ENCODE data around the gene ZNRF1.

ZNRF1 gene

DNA sequence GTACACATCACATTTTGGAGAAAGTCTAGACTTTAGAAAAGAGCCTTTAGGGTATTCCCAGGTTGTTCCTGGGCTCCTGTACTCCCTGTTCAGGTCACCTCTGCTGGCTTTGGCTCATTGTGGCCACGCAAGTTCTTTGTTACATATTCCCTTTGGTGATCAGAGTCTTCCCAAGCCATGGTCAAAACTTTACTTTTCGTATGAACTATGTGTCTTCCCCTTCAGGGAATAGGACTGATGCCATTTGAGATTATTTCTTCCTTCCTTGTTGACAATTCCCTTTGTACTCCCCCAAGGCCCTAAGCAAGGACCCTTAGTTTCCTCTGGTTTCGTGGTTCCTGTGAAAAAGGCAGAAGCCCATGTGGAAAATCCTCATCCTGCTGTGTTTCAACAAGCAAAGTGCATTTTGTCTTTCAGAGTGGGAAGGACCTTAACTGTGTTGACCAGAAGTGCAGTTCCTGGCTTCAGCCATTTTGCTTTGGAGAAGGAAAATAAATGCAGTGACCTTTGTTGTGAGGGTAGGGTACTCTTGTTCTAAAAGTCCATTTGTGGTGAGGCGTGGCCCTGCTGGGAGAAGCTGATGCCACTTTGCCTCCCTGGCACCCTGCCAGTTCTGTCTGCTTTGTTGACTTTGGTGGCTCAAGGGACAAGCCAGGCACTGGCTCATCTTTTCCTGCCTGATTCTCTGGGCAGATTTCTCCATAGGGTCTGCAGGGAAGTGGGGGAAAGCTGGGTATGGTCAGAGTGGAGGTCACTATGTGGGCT lies 55.1 kb downstream of the ZNRF1 start:
- Histone ChIP-seq H3K36me3 (ENCODE audit: control insufficient read depth in 1 of 2, insufficient read depth in 2 of 2, low read length in 2 of 2) (no peaks in the 10 kb centered on the region), H3K27me3 (ENCODE audit: control insufficient read depth in 1 of 2, insufficient read depth in 2 of 2, low read length in 2 of 2) (no peaks in the 10 kb centered on the region), H3K9me3 (ENCODE audit: control insufficient read depth in 1 of 2, low read length in 2 of 2) (no peaks in the 10 kb centered on the region), H3K9ac (ENCODE audit: low read depth in 1 of 2, low read length in 2 of 2) (peak overlapping the region in 1 of 2 donors; percentile 4), H3K4me3 (ENCODE audit: low read depth in 1 of 2, low read length in 2 of 2) (no peak overlapping the region), H3K4me1 (ENCODE audit: control insufficient read depth in 1 of 2, insufficient read depth in 2 of 2, low read length in 2 of 2) (peaks cover 22 to 25% of the 10 kb centered on the region in 2 donors), H3K27ac (ENCODE audit: low read depth, low read length) (peak overlapping the region; percentile 28)

DNA sequence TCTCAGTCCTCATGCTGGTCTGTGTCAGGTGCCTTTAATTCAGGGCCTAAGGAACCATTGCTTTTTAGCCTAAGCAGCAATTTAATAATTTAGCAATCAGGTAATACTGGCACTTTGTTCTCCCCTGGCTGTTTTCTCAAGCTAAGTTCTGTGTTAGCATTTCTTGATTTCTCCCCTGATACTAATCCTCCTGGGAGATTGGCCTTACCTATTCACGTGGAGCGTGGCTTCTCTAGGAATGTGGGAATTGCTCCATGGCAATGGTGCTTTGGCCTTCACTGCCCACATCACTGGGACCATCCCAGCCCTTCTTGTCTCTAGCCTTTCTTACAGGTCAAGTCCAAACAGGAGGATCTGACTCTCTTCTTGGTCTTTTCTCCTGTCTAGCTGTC lies 55.7 kb downstream of the ZNRF1 start:
- Histone ChIP-seq H3K27ac (ENCODE audit: low read depth, low read length) (no peak overlapping the region), H3K9ac (ENCODE audit: low read depth in 1 of 2, low read length in 2 of 2) (no peak overlapping the region), H3K9me3 (ENCODE audit: control insufficient read depth in 1 of 2, low read length in 2 of 2) (no peaks in the 10 kb centered on the region), H3K4me1 (ENCODE audit: control insufficient read depth in 1 of 2, insufficient read depth in 2 of 2, low read length in 2 of 2) (peaks cover 24 to 25% of the 10 kb centered on the region in 2 donors), H3K4me3 (ENCODE audit: low read depth in 1 of 2, low read length in 2 of 2) (no peak overlapping the region), H3K36me3 (ENCODE audit: control insufficient read depth in 1 of 2, insufficient read depth in 2 of 2, low read length in 2 of 2) (no peaks in the 10 kb centered on the region), H3K27me3 (ENCODE audit: control insufficient read depth in 1 of 2, insufficient read depth in 2 of 2, low read length in 2 of 2) (no peaks in the 10 kb centered on the region)

DNA sequence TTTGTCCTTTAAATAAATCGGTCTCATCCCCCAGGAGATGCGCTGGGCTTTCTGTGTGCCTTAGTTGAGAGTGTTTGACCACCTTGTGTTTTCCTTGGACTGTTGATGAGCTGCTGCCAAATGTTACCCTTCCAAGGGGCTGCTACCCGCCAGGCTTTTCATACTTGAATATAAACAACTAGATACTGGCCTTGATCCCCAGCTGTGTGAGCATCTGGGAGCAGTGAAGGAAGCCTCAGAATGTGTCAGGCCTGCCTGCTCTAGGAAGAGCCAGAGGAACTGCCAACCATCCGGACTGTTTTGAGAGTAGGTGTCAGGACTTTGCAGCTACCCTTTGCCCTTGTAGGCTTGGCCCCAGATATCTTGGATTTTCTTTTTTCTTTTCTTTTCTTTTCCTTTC lies 60.0 kb downstream of the ZNRF1 start:
- Histone ChIP-seq H3K36me3 (ENCODE audit: control insufficient read depth in 1 of 2, insufficient read depth in 2 of 2, low read length in 2 of 2) (no peaks in the 10 kb centered on the region), H3K4me1 (ENCODE audit: control insufficient read depth in 1 of 2, insufficient read depth in 2 of 2, low read length in 2 of 2) (peaks cover 24 to 36% of the 10 kb centered on the region in 2 donors), H3K9ac (ENCODE audit: low read depth in 1 of 2, low read length in 2 of 2) (no peak overlapping the region), H3K4me3 (ENCODE audit: low read depth in 1 of 2, low read length in 2 of 2) (no peak overlapping the region), H3K9me3 (ENCODE audit: control insufficient read depth in 1 of 2, low read length in 2 of 2) (no peaks in the 10 kb centered on the region), H3K27ac (ENCODE audit: low read depth, low read length) (no peak overlapping the region), H3K27me3 (ENCODE audit: control insufficient read depth in 1 of 2, insufficient read depth in 2 of 2, low read length in 2 of 2) (no peaks in the 10 kb centered on the region)

DNA sequence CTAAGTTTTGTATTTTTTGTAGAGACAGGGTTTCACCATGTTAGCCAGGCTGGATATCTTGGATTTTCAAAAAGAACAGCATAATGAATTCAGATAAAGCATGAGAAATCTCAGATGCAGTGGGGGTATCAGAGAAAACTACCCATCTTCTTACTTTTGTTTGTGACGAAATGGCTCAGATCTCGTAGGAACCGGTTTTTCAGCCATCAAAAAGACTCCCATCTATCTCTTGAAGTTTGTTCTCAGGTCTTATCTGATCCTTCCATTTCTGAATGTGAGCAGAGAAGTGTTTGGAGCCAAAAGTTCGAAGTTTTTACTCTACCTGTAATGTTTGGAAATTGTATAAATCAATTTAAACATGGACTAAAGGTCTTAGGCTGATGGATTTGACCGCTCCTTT lies 60.6 kb downstream of the ZNRF1 start:
- H3K36me3 ChIP-seq (ENCODE audit: control insufficient read depth in 1 of 2, insufficient read depth in 2 of 2, low read length in 2 of 2) = no peaks in the 10 kb centered on the region
- H3K4me1 ChIP-seq (ENCODE audit: control insufficient read depth in 1 of 2, insufficient read depth in 2 of 2, low read length in 2 of 2) = peaks cover 23 to 32% of the 10 kb centered on the region in 2 donors
- H3K9ac ChIP-seq (ENCODE audit: low read depth in 1 of 2, low read length in 2 of 2) = no peak overlapping the region
- no peaks in the 10 kb centered on the region for H3K27me3 ChIP-seq (ENCODE audit: control insufficient read depth in 1 of 2, insufficient read depth in 2 of 2, low read length in 2 of 2)
- no peak overlapping the region for H3K27ac ChIP-seq (ENCODE audit: low read depth, low read length)
- H3K4me3 ChIP-seq (ENCODE audit: low read depth in 1 of 2, low read length in 2 of 2) = no peak overlapping the region
- no peaks in the 10 kb centered on the region for H3K9me3 ChIP-seq (ENCODE audit: control insufficient read depth in 1 of 2, low read length in 2 of 2)

DNA sequence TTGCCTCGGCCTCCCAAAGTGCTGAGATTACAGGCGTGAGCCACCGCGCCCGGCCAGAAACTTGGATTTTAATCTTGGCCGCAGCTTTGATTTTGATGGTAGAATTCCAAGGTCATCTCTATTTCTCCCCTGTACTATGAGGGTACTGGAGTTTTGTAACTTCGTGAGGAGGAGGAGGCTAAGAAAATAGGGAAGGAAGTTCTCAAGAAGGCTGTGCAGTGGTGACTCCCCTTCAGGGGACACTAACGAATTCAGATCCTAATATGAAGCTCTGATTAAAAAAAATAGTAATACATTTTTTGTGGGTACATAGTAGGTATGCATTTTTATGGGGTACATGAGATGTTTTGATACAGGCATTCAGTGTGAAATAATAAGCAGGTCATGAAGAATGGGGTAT lies 61.9 kb downstream of the ZNRF1 start:
- Histone ChIP-seq H3K27ac (ENCODE audit: low read depth, low read length) (no peak overlapping the region), H3K9ac (ENCODE audit: low read depth in 1 of 2, low read length in 2 of 2) (no peak overlapping the region), H3K4me3 (ENCODE audit: low read depth in 1 of 2, low read length in 2 of 2) (no peak overlapping the region), H3K9me3 (ENCODE audit: control insufficient read depth in 1 of 2, low read length in 2 of 2) (no peaks in the 10 kb centered on the region), H3K36me3 (ENCODE audit: control insufficient read depth in 1 of 2, insufficient read depth in 2 of 2, low read length in 2 of 2) (no peaks in the 10 kb centered on the region), H3K27me3 (ENCODE audit: control insufficient read depth in 1 of 2, insufficient read depth in 2 of 2, low read length in 2 of 2) (no peaks in the 10 kb centered on the region), H3K4me1 (ENCODE audit: control insufficient read depth in 1 of 2, insufficient read depth in 2 of 2, low read length in 2 of 2) (peaks cover 21 to 28% of the 10 kb centered on the region in 2 donors)

DNA sequence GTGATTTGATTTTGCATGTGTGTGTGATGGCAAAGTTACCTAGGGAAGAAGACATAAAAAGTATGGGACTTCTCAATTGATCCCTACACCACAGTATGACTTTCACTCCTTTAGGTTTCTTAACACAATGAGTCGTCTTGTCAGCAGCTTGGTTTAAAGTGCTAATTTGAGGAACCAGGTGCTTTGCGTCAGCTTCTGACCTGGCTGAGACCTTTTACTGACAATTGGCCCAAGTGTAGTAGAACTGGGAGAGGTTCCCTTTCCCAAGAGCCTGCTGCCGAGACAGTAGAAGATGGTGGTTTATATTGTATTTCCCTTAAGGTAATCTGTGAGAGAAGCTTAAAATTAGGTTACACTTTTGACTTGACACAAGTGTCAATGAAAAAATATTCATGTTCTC lies 62.8 kb downstream of the ZNRF1 start:
- Histone ChIP-seq H3K27me3 (ENCODE audit: control insufficient read depth in 1 of 2, insufficient read depth in 2 of 2, low read length in 2 of 2) (no peaks in the 10 kb centered on the region), H3K4me1 (ENCODE audit: control insufficient read depth in 1 of 2, insufficient read depth in 2 of 2, low read length in 2 of 2) (peaks cover 27 to 34% of the 10 kb centered on the region in 2 donors), H3K36me3 (ENCODE audit: control insufficient read depth in 1 of 2, insufficient read depth in 2 of 2, low read length in 2 of 2) (no peaks in the 10 kb centered on the region), H3K9me3 (ENCODE audit: control insufficient read depth in 1 of 2, low read length in 2 of 2) (no peaks in the 10 kb centered on the region), H3K4me3 (ENCODE audit: low read depth in 1 of 2, low read length in 2 of 2) (no peak overlapping the region), H3K9ac (ENCODE audit: low read depth in 1 of 2, low read length in 2 of 2) (no peak overlapping the region), H3K27ac (ENCODE audit: low read depth, low read length) (no peak overlapping the region)

DNA sequence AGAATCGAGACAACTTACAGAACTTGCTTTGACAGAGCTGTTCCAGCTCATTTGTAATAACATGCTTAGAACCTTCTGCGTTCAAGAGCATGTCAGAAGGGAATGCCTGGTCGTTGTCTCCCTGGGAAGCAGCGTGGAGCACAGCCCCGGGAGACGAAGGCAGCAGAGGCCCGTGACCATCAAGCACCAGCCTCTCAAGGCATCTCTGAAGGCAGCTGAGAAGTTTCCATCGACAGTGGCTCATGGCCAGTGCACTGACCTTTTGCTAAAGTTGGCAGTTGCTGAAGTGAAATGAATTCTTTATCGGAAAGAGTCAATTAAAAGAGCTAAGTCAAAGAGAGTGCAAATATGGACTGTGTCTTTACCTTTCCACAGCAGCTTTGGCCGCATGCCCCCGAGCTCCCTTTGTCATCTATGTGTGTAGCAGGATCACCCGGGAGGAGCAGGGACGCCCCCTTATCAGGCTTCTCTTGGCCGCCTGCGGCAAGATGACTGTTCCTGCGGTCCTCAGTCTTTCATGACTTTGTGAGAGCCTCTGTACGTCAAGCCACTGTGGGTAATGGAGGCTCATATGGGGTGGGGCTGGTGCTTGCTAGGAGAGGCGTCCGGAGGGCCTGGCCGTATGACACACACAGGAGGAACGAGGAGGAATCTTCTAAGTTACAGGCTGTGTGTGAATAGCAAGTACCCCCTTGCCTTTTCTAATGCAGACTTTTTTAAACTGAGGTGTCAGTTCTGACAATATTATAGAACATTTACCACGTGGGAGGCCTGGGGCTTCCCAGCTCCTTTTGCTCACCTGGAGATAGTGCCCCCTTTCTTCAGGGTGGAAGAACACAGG lies 63.5 kb downstream of the ZNRF1 start:
- Histone ChIP-seq H3K36me3 (ENCODE audit: control insufficient read depth in 1 of 2, insufficient read depth in 2 of 2, low read length in 2 of 2) (no peaks in the 10 kb centered on the region), H3K9me3 (ENCODE audit: control insufficient read depth in 1 of 2, low read length in 2 of 2) (no peaks in the 10 kb centered on the region), H3K4me1 (ENCODE audit: control insufficient read depth in 1 of 2, insufficient read depth in 2 of 2, low read length in 2 of 2) (peaks cover 27 to 39% of the 10 kb centered on the region in 2 donors), H3K4me3 (ENCODE audit: low read depth in 1 of 2, low read length in 2 of 2) (no peak overlapping the region), H3K27me3 (ENCODE audit: control insufficient read depth in 1 of 2, insufficient read depth in 2 of 2, low read length in 2 of 2) (no peaks in the 10 kb centered on the region), H3K9ac (ENCODE audit: low read depth in 1 of 2, low read length in 2 of 2) (no peak overlapping the region), H3K27ac (ENCODE audit: low read depth, low read length) (no peak overlapping the region)

DNA sequence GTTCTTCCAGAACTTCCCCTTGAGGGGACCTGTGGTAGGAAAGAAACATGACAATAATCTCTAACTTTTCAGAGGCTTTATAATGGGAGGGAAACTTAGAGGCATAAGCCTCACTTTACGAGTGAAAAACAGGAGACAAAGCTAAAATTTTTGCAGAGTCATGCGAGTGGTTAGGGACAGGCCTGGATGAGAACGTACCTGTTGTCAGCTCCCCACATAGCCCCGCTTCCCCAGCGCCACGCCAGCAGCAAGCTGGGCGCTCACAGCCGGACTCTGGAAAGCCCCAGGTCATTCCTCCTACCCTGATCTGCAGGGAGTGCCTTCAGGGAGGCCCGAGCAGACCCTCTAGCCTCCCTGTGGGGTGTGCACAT lies 64.1 kb downstream of the ZNRF1 start:
- H3K9ac ChIP-seq (ENCODE audit: low read depth in 1 of 2, low read length in 2 of 2) = no peak overlapping the region
- no peak overlapping the region for H3K4me3 ChIP-seq (ENCODE audit: low read depth in 1 of 2, low read length in 2 of 2)
- no peaks in the 10 kb centered on the region for H3K27me3 ChIP-seq (ENCODE audit: control insufficient read depth in 1 of 2, insufficient read depth in 2 of 2, low read length in 2 of 2)
- no peaks in the 10 kb centered on the region for H3K9me3 ChIP-seq (ENCODE audit: control insufficient read depth in 1 of 2, low read length in 2 of 2)
- peaks cover 27 to 39% of the 10 kb centered on the region in 2 donors for H3K4me1 ChIP-seq (ENCODE audit: control insufficient read depth in 1 of 2, insufficient read depth in 2 of 2, low read length in 2 of 2)
- H3K27ac ChIP-seq (ENCODE audit: low read depth, low read length) = no peak overlapping the region
- H3K36me3 ChIP-seq (ENCODE audit: control insufficient read depth in 1 of 2, insufficient read depth in 2 of 2, low read length in 2 of 2) = no peaks in the 10 kb centered on the region

DNA sequence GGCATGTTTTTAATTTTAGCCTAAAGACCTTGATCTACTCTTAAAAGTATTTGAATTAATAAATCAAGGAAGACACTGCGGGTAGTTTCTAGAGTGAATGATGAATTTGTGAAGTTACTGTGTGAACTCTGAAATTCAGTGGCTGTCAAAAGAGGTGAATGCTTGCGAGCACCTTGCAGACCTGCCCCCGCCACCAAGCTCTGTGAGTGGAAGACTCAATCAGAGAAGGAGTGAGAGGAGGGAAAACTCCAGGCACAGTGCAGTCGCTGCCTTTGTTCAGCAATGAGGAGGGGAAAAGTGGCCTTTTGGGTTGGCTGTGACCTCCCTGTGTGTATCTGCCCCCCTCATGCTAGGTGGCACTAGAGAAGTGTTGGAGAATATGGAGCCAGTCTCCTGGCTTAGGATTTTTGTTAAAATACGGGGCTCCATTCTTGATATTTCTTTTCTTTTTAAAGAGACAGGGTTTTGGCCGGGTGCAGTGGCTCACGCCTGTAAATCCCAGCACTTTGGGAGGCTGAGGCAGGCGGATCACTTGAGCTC lies 64.8 kb downstream of the ZNRF1 start:
- H3K9me3 ChIP-seq (ENCODE audit: control insufficient read depth in 1 of 2, low read length in 2 of 2) = no peaks in the 10 kb centered on the region
- no peak overlapping the region for H3K27ac ChIP-seq (ENCODE audit: low read depth, low read length)
- no peak overlapping the region for H3K4me3 ChIP-seq (ENCODE audit: low read depth in 1 of 2, low read length in 2 of 2)
- no peaks in the 10 kb centered on the region for H3K27me3 ChIP-seq (ENCODE audit: control insufficient read depth in 1 of 2, insufficient read depth in 2 of 2, low read length in 2 of 2)
- H3K36me3 ChIP-seq (ENCODE audit: control insufficient read depth in 1 of 2, insufficient read depth in 2 of 2, low read length in 2 of 2) = no peaks in the 10 kb centered on the region
- peaks cover 27 to 39% of the 10 kb centered on the region in 2 donors for H3K4me1 ChIP-seq (ENCODE audit: control insufficient read depth in 1 of 2, insufficient read depth in 2 of 2, low read length in 2 of 2)
- no peak overlapping the region for H3K9ac ChIP-seq (ENCODE audit: low read depth in 1 of 2, low read length in 2 of 2)
